GM12878 (cell line): ENCODE measurements around the gene GABBR2.

Source experiments
- EZH2 ChIP-seq: IDR thresholded peaks from 2 replicates; pipeline ENCODE4 v1.6.1; 2012; ENCODE audit warnings: low read depth, mild to moderate bottlenecking, control low read depth, inconsistent platforms, low read length, borderline replicate concordance; ENCODE audit not compliant: control insufficient read depth
- YBX1 ChIP-seq: fragments of 450-650 bp; IDR thresholded peaks from 2 replicates; pipeline ENCODE4 v1.6.1; 2016; ENCODE audit warnings: antibody characterized with exemption
- TF ChIP-seq, protein P1 (sequence below), 3 experiments: IDR thresholded peaks in 2 of 3; conservative IDR thresholded peaks in 1 of 3; 2 replicates each; pipeline ENCODE4 v1.5.1; 2011; ENCODE audit warnings: low read depth in 3 of 3, low read length in 3 of 3, mild to moderate bottlenecking in 3 of 3, control low read depth in 2 of 3, moderate library complexity in 2 of 3, inconsistent platforms in 1 of 3, mixed read lengths in 1 of 3; ENCODE audit not compliant: control insufficient read depth in 2 of 3, insufficient read depth in 1 of 3; ENCODE audit errors: extremely low read depth in 1 of 3
- TF ChIP-seq, protein P2 (sequence below): fragments of 450-650 bp; formaldehyde crosslinking; IDR thresholded peaks from 2 replicates; pipeline ENCODE4 v1.4.0; 2020; ENCODE audit warnings: mild to moderate bottlenecking, moderate library complexity
- TF ChIP-seq, protein P3 (sequence below): IDR thresholded peaks from 2 replicates; pipeline ENCODE4 v1.6.1; 2012; ENCODE audit warnings: mild to moderate bottlenecking, low read depth, low read length

DNA sequence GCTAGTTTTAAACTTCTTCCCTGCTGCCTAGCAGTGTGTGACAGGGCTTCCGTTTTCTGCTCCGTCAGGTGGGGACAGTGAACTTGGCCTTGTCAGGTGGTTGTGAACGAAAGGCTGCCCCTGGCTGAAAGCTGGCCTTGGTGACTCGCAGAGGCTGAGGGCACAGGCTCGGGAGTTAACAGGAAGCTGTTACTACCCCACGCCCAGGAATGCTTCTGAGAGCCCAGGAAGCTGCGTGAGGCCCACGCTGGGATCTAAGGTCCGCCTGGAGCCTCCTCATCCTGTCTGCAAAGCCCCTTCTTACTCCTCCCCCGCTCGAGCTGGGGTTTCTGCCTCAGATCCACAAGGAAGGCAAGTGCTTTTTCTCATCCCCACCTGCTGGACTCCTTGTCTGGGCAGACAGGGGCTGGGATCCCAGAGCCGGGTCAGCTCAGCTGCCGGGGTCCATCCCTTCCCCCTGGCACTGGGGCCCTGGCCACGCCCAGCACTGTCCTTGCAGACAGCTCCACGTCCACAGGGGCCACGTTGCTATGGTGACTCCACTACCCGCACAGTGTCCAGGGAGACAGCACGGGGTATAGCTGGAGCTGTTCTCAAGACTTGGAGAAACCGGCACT lies 328.6 kb downstream of the GABBR2 start:
- TF ChIP-seq YBX1, result no peak
- TF ChIP-seq, protein P1, sequence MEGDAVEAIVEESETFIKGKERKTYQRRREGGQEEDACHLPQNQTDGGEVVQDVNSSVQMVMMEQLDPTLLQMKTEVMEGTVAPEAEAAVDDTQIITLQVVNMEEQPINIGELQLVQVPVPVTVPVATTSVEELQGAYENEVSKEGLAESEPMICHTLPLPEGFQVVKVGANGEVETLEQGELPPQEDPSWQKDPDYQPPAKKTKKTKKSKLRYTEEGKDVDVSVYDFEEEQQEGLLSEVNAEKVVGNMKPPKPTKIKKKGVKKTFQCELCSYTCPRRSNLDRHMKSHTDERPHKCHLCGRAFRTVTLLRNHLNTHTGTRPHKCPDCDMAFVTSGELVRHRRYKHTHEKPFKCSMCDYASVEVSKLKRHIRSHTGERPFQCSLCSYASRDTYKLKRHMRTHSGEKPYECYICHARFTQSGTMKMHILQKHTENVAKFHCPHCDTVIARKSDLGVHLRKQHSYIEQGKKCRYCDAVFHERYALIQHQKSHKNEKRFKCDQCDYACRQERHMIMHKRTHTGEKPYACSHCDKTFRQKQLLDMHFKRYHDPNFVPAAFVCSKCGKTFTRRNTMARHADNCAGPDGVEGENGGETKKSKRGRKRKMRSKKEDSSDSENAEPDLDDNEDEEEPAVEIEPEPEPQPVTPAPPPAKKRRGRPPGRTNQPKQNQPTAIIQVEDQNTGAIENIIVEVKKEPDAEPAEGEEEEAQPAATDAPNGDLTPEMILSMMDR (IDR thresholded peaks at IDR 0.05 in 2 of 3, conservative IDR thresholded peaks at IDR 0.05 in 1 of 3; ENCODE audit: control insufficient read depth in 2 of 3, extremely low read depth in 1 of 3, insufficient read depth in 1 of 3, low read depth in 3 of 3, low read length in 3 of 3), result no peak
- TF ChIP-seq, protein P2, sequence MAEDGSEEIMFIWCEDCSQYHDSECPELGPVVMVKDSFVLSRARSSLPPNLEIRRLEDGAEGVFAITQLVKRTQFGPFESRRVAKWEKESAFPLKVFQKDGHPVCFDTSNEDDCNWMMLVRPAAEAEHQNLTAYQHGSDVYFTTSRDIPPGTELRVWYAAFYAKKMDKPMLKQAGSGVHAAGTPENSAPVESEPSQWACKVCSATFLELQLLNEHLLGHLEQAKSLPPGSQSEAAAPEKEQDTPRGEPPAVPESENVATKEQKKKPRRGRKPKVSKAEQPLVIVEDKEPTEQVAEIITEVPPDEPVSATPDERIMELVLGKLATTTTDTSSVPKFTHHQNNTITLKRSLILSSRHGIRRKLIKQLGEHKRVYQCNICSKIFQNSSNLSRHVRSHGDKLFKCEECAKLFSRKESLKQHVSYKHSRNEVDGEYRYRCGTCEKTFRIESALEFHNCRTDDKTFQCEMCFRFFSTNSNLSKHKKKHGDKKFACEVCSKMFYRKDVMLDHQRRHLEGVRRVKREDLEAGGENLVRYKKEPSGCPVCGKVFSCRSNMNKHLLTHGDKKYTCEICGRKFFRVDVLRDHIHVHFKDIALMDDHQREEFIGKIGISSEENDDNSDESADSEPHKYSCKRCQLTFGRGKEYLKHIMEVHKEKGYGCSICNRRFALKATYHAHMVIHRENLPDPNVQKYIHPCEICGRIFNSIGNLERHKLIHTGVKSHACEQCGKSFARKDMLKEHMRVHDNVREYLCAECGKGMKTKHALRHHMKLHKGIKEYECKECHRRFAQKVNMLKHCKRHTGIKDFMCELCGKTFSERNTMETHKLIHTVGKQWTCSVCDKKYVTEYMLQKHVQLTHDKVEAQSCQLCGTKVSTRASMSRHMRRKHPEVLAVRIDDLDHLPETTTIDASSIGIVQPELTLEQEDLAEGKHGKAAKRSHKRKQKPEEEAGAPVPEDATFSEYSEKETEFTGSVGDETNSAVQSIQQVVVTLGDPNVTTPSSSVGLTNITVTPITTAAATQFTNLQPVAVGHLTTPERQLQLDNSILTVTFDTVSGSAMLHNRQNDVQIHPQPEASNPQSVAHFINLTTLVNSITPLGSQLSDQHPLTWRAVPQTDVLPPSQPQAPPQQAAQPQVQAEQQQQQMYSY (CRISPR knock-in tag), result no peak
- TF ChIP-seq EZH2, result no peak
- TF ChIP-seq, protein P3, sequence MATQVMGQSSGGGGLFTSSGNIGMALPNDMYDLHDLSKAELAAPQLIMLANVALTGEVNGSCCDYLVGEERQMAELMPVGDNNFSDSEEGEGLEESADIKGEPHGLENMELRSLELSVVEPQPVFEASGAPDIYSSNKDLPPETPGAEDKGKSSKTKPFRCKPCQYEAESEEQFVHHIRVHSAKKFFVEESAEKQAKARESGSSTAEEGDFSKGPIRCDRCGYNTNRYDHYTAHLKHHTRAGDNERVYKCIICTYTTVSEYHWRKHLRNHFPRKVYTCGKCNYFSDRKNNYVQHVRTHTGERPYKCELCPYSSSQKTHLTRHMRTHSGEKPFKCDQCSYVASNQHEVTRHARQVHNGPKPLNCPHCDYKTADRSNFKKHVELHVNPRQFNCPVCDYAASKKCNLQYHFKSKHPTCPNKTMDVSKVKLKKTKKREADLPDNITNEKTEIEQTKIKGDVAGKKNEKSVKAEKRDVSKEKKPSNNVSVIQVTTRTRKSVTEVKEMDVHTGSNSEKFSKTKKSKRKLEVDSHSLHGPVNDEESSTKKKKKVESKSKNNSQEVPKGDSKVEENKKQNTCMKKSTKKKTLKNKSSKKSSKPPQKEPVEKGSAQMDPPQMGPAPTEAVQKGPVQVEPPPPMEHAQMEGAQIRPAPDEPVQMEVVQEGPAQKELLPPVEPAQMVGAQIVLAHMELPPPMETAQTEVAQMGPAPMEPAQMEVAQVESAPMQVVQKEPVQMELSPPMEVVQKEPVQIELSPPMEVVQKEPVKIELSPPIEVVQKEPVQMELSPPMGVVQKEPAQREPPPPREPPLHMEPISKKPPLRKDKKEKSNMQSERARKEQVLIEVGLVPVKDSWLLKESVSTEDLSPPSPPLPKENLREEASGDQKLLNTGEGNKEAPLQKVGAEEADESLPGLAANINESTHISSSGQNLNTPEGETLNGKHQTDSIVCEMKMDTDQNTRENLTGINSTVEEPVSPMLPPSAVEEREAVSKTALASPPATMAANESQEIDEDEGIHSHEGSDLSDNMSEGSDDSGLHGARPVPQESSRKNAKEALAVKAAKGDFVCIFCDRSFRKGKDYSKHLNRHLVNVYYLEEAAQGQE, result no peak
